HEK293 (cell line): ENCODE results near the gene TNFRSF8.
A peak's percentile ranks its signal among the peaks of the same experiment; 100 is the strongest.
"Not testable (repeated sequence)": the region's sequence is repeated elsewhere in the genome, so short reads cannot be mapped to it uniquely, and the experiment has no call there.

Source experiments
- CTCF ChIA-PET: fragments of 350-600 bp; formaldehyde crosslinking; extraction: SDS; loops from one replicate; lab custom pipeline; 2021; ENCODE audit warnings: antibody characterized with exemption; lab: Yijun Ruan, JAX
- POLR2A ChIA-PET: fragments of 300-600 bp; formaldehyde crosslinking; extraction: SDS; loops from one replicate; lab custom pipeline; 2020; ENCODE audit warnings: antibody characterized with exemption, inconsistent platforms; lab: Yijun Ruan, JAX
- H3K27ac ChIP-seq: fragments of 200-500 bp; sonication (Bioruptor generic); 2 replicates; pipeline ENCODE4 v1.5.1; 2014; ENCODE audit warnings: low read depth, low read length, control low read depth, inconsistent platforms; ENCODE audit errors: extremely low read depth
- H3K36me3 ChIP-seq, 2 experiments: fragments of 200-500 bp in 1 of 2; sonication (Bioruptor generic) in 1 of 2; 1 replicate in 1 of 2; 2 replicates in 1 of 2; pipeline ENCODE4 v1.5.1; 2014 to 2017; ENCODE audit warnings: inconsistent platforms in 2 of 2, low read length in 2 of 2; ENCODE audit not compliant: control insufficient read depth in 2 of 2, insufficient read depth in 1 of 2
- H3K4me1 ChIP-seq: fragments of 200-500 bp; sonication (Bioruptor generic); 2 replicates; pipeline ENCODE4 v1.5.1; 2014; ENCODE audit warnings: mild to moderate bottlenecking, low read length, inconsistent platforms; ENCODE audit not compliant: control insufficient read depth, insufficient read depth
- H3K4me3 ChIP-seq: 2 replicates; pipeline ENCODE4 v1.5.1; 2011; ENCODE audit warnings: low read depth, mild to moderate bottlenecking, control low read depth, low read length, moderate library complexity
- H3K9me3 ChIP-seq: fragments of 200-500 bp; sonication (Bioruptor generic); 2 replicates; pipeline ENCODE4 v1.5.1; 2014; ENCODE audit warnings: low read depth, low read length, inconsistent platforms; ENCODE audit not compliant: control insufficient read depth, insufficient read depth
- GFI1B ChIP-seq: fragments of 450-650 bp; formaldehyde crosslinking; IDR thresholded peaks from 2 replicates; pipeline ENCODE4 v1.5.1; 2016; ENCODE audit warnings: missing biosample characterization, missing genetic modification characterization
- GLIS1 ChIP-seq: fragments of 450-650 bp; formaldehyde crosslinking; IDR thresholded peaks from 2 replicates; pipeline ENCODE4 v1.5.1; 2016; ENCODE audit warnings: missing biosample characterization, missing genetic modification characterization
- REPIN1 ChIP-seq: fragments of 450-650 bp; formaldehyde crosslinking; IDR thresholded peaks from 2 replicates; pipeline ENCODE4 v1.5.1; 2017; ENCODE audit warnings: missing biosample characterization, missing genetic modification characterization, low read depth
- YY1 ChIP-seq: fragments of 450-650 bp; formaldehyde crosslinking; IDR thresholded peaks from 2 replicates; pipeline ENCODE4 v1.5.1; 2018; ENCODE audit warnings: missing biosample characterization, missing genetic modification characterization
- ZFHX2 ChIP-seq: fragments of 450-650 bp; formaldehyde crosslinking; conservative IDR thresholded peaks from 2 replicates; pipeline ENCODE4 v1.5.1; 2016; ENCODE audit warnings: missing biosample characterization, missing genetic modification characterization
- ZNF248 ChIP-seq: fragments of 450-650 bp; formaldehyde crosslinking; IDR thresholded peaks from 2 replicates; pipeline ENCODE4 v1.5.1; 2017; ENCODE audit warnings: missing biosample characterization, missing genetic modification characterization
- ZNF654 ChIP-seq: fragments of 450-650 bp; formaldehyde crosslinking; IDR thresholded peaks from 2 replicates; pipeline ENCODE4 v1.5.1; 2016; ENCODE audit warnings: low read depth, missing biosample characterization, missing genetic modification characterization
- ZNF768 ChIP-seq: fragments of 450-650 bp; formaldehyde crosslinking; IDR thresholded peaks from 2 replicates; pipeline ENCODE4 v1.5.1; 2018; ENCODE audit warnings: missing biosample characterization, mild to moderate bottlenecking, missing genetic modification characterization
- ZNF785 ChIP-seq: fragments of 450-650 bp; formaldehyde crosslinking; IDR thresholded peaks from 2 replicates; pipeline ENCODE4 v1.5.1; 2016; ENCODE audit warnings: missing biosample characterization, missing genetic modification characterization
- TF ChIP-seq, protein P1 (sequence below): fragments of 450-650 bp; formaldehyde crosslinking; IDR thresholded peaks from 2 replicates; pipeline ENCODE4 v1.5.1; 2016; ENCODE audit warnings: missing biosample characterization, missing genetic modification characterization
- TF ChIP-seq, protein P2 (sequence below): fragments of 450-650 bp; formaldehyde crosslinking; IDR thresholded peaks from 2 replicates; pipeline ENCODE4 v1.5.1; 2017; ENCODE audit warnings: missing biosample characterization, missing genetic modification characterization
- TF ChIP-seq, protein P3 (sequence below): fragments of 450-650 bp; formaldehyde crosslinking; IDR thresholded peaks from 2 replicates; pipeline ENCODE4 v1.5.1; 2016; ENCODE audit warnings: missing biosample characterization, missing genetic modification characterization
- TF ChIP-seq, protein P4 (sequence below): fragments of 450-650 bp; formaldehyde crosslinking; IDR thresholded peaks from 2 replicates; pipeline ENCODE4 v1.5.1; 2016; ENCODE audit warnings: missing biosample characterization, missing genetic modification characterization
- TF ChIP-seq, protein P5 (sequence below): fragments of 450-650 bp; formaldehyde crosslinking; IDR thresholded peaks from 2 replicates; pipeline ENCODE4 v1.5.1; 2017; ENCODE audit warnings: missing biosample characterization, missing genetic modification characterization
- TF ChIP-seq, protein P6 (sequence below): fragments of 450-650 bp; formaldehyde crosslinking; IDR thresholded peaks from 2 replicates; pipeline ENCODE4 v1.5.1; 2016; ENCODE audit warnings: missing biosample characterization, missing genetic modification characterization

Gene TNFRSF8

DNA sequence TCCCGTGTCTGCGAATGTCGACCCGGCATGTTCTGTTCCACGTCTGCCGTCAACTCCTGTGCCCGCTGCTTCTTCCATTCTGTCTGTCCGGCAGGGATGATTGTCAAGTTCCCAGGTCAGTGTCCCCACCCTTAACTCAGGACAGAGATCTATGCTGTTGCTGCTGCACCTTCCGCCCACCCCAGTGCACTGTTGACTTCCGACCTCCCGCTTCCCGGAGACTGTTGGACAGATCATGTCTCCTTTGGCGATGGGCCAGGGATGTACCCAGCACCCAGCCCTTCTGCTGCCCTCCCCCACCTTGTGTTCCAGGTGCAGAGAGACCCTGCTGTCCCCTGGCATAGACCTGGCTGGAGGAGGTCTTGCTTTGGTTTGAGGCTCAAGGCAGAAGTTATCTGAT is 41.3 kb downstream of the TNFRSF8 start (continued):
- TF ChIP-seq, protein P1, sequence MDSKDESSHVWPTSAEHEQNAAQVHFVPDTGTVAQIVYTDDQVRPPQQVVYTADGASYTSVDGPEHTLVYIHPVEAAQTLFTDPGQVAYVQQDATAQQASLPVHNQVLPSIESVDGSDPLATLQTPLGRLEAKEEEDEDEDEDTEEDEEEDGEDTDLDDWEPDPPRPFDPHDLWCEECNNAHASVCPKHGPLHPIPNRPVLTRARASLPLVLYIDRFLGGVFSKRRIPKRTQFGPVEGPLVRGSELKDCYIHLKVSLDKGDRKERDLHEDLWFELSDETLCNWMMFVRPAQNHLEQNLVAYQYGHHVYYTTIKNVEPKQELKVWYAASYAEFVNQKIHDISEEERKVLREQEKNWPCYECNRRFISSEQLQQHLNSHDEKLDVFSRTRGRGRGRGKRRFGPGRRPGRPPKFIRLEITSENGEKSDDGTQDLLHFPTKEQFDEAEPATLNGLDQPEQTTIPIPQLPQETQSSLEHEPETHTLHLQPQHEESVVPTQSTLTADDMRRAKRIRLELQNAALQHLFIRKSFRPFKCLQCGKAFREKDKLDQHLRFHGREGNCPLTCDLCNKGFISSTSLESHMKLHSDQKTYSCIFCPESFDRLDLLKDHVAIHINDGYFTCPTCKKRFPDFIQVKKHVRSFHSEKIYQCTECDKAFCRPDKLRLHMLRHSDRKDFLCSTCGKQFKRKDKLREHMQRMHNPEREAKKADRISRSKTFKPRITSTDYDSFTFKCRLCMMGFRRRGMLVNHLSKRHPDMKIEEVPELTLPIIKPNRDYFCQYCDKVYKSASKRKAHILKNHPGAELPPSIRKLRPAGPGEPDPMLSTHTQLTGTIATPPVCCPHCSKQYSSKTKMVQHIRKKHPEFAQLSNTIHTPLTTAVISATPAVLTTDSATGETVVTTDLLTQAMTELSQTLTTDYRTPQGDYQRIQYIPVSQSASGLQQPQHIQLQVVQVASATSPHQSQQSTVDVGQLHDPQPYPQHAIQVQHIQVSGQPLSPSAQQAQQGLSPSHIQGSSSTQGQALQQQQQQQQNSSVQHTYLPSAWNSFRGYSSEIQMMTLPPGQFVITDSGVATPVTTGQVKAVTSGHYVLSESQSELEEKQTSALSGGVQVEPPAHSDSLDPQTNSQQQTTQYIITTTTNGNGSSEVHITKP (tag by site-specific recombination) = no peak
- TF ChIP-seq REPIN1 (tag by site-specific recombination) (no peak), YY1 (tag by site-specific recombination) (no peak), ZFHX2 (tag by site-specific recombination) (no peak)
- TF ChIP-seq, protein P2, sequence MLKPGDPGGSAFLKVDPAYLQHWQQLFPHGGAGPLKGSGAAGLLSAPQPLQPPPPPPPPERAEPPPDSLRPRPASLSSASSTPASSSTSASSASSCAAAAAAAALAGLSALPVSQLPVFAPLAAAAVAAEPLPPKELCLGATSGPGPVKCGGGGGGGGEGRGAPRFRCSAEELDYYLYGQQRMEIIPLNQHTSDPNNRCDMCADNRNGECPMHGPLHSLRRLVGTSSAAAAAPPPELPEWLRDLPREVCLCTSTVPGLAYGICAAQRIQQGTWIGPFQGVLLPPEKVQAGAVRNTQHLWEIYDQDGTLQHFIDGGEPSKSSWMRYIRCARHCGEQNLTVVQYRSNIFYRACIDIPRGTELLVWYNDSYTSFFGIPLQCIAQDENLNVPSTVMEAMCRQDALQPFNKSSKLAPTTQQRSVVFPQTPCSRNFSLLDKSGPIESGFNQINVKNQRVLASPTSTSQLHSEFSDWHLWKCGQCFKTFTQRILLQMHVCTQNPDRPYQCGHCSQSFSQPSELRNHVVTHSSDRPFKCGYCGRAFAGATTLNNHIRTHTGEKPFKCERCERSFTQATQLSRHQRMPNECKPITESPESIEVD (tag by site-specific recombination) = no peak
- TF ChIP-seq, protein P3, sequence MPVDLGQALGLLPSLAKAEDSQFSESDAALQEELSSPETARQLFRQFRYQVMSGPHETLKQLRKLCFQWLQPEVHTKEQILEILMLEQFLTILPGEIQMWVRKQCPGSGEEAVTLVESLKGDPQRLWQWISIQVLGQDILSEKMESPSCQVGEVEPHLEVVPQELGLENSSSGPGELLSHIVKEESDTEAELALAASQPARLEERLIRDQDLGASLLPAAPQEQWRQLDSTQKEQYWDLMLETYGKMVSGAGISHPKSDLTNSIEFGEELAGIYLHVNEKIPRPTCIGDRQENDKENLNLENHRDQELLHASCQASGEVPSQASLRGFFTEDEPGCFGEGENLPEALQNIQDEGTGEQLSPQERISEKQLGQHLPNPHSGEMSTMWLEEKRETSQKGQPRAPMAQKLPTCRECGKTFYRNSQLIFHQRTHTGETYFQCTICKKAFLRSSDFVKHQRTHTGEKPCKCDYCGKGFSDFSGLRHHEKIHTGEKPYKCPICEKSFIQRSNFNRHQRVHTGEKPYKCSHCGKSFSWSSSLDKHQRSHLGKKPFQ (tag by site-specific recombination) = no peak

DNA sequence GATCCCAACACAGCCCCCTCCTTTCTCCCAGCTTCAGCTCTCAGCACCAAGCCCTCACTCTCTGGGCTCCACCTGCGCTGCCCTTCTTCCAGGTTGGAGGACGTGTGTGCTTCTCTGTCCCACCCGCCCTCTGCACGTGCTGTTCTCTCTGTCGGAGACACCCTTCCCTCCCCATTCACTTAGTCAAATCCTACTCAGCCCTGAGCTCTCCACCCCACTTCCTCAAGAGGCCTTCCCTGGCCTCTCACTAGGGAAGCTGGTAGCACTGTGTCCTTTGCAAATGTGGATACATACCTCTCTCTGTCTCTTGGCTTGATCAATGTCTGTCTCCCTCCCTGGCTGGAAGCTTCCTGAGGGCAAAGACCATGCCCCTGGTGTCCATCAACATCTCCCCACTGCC is 43.0 kb downstream of the TNFRSF8 start:
- no peaks in the 10 kb centered on the region for H3K4me1 ChIP-seq
- TF ChIP-seq ZNF248 = no peak
- TF ChIP-seq ZNF785 = no peak
- TF ChIP-seq, protein P4, sequence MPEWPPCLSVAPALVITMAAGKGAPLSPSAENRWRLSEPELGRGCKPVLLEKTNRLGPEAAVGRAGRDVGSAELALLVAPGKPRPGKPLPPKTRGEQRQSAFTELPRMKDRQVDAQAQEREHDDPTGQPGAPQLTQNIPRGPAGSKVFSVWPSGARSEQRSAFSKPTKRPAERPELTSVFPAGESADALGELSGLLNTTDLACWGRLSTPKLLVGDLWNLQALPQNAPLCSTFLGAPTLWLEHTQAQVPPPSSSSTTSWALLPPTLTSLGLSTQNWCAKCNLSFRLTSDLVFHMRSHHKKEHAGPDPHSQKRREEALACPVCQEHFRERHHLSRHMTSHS (tag by site-specific recombination) = no peak
- TF ChIP-seq ZNF768 (tag by site-specific recombination) = no peak
- TF ChIP-seq GFI1B = no peak
- TF ChIP-seq, protein P5, sequence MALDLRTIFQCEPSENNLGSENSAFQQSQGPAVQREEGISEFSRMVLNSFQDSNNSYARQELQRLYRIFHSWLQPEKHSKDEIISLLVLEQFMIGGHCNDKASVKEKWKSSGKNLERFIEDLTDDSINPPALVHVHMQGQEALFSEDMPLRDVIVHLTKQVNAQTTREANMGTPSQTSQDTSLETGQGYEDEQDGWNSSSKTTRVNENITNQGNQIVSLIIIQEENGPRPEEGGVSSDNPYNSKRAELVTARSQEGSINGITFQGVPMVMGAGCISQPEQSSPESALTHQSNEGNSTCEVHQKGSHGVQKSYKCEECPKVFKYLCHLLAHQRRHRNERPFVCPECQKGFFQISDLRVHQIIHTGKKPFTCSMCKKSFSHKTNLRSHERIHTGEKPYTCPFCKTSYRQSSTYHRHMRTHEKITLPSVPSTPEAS = no peak
- no peak for TF ChIP-seq GLIS1
- no peak overlapping the region for H3K27ac ChIP-seq
- ChIA-PET CTCF (interaction anchor here (0.6 to 2.2 kb wide), 11 partner anchors 9 to 1792 kb away, joined by 3 to 12 read pairs (median 5); no protein-coding TSS in a partner anchor), POLR2A (interaction anchor here (0.6 kb wide), 1 partner anchor 279 kb away, joined by 10 read pairs; no protein-coding TSS in a partner anchor)
- H3K36me3 ChIP-seq = no peaks in the 10 kb centered on the region
- no peak overlapping the region for H3K4me3 ChIP-seq
- H3K9me3 ChIP-seq = no peaks in the 10 kb centered on the region

DNA sequence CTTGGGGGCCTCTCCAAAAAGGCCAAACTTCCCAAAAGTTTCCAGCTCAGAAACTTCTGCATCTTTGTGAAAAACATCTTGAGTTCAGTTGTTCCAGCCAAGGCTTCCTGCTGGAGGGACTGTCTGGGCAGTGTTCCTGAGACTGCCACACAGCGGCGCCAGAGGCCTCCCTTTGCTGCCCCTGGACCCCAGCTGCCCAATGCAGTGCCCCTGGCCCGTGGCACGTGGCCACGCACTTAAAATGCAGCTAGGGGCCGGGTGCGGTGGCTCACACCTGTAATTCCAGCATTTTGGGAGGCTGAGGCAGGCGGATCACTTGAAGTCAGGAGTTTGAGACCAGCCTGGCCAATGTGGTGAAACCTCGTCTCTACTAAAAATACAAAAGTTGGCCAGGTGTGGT is 43.8 kb downstream of the TNFRSF8 start:
- H3K27ac ChIP-seq, H3K36me3 ChIP-seq, H3K9me3 ChIP-seq, H3K4me1 ChIP-seq, H3K4me3 ChIP-seq: not testable (repeated sequence)
- ChIA-PET POLR2A (interaction anchor here (0.6 kb wide), 1 partner anchor 280 kb away, joined by 10 read pairs; no protein-coding TSS in a partner anchor), CTCF (interaction anchor here (0.6 to 2.2 kb wide), 13 partner anchors 9 to 1791 kb away, joined by 3 to 12 read pairs (median 4); no protein-coding TSS in a partner anchor)
- TF ChIP-seq, protein P6, sequence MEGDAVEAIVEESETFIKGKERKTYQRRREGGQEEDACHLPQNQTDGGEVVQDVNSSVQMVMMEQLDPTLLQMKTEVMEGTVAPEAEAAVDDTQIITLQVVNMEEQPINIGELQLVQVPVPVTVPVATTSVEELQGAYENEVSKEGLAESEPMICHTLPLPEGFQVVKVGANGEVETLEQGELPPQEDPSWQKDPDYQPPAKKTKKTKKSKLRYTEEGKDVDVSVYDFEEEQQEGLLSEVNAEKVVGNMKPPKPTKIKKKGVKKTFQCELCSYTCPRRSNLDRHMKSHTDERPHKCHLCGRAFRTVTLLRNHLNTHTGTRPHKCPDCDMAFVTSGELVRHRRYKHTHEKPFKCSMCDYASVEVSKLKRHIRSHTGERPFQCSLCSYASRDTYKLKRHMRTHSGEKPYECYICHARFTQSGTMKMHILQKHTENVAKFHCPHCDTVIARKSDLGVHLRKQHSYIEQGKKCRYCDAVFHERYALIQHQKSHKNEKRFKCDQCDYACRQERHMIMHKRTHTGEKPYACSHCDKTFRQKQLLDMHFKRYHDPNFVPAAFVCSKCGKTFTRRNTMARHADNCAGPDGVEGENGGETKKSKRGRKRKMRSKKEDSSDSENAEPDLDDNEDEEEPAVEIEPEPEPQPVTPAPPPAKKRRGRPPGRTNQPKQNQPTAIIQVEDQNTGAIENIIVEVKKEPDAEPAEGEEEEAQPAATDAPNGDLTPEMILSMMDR (tag by site-specific recombination) = 0 out of 2 replicates have a peak, but pooled peaks have one; percentile 29
- peak; percentile 41 for TF ChIP-seq ZNF654 (tag by site-specific recombination)
